Uterus (tissue), 2 donors: ENCODE data around the gene TPRA1.

Experiments
- POLR2A ChIP-seq, 2 donors: fragments of 450-650 bp; IDR thresholded peaks; one replicate each; pipeline ENCODE4 v1.6.1; 2016; ENCODE audit warnings: antibody characterized with exemption in 2 of 2, mild to moderate bottlenecking in 1 of 2, moderate library complexity in 1 of 2
- TF ChIP-seq, protein P1 (sequence below), 4 experiments: fragments of 200-600 bp in 2 of 4; fragments of 450-650 bp in 2 of 4; sonication (generic) in 2 of 4; IDR thresholded peaks; one replicate each; pipeline ENCODE4 v1.5.1; 2016 to 2019; ENCODE audit warnings: antibody characterized with exemption in 4 of 4, mild to moderate bottlenecking in 2 of 4, moderate library complexity in 1 of 4

DNA sequence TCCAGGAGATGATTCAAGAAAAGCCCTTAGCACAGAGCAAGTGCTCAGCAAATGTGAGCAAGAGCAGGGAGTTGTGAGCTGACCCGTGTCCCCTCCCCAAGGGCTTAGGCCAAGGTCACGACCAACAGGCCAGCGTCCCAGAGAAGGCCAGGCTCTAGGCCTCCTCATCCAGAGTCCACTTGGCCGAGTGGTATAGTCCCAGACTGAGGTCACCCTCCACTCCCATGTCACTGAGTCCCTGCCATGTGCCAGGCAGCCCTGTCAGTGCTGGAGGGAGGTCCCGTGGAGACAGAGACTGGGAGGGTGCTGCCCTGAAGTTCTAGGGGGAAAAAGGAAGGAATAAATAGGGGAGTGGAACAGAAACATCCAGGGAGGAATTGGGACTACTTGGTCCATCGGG is 44.0 kb downstream of the TPRA1 start:
- TF ChIP-seq, protein P1, sequence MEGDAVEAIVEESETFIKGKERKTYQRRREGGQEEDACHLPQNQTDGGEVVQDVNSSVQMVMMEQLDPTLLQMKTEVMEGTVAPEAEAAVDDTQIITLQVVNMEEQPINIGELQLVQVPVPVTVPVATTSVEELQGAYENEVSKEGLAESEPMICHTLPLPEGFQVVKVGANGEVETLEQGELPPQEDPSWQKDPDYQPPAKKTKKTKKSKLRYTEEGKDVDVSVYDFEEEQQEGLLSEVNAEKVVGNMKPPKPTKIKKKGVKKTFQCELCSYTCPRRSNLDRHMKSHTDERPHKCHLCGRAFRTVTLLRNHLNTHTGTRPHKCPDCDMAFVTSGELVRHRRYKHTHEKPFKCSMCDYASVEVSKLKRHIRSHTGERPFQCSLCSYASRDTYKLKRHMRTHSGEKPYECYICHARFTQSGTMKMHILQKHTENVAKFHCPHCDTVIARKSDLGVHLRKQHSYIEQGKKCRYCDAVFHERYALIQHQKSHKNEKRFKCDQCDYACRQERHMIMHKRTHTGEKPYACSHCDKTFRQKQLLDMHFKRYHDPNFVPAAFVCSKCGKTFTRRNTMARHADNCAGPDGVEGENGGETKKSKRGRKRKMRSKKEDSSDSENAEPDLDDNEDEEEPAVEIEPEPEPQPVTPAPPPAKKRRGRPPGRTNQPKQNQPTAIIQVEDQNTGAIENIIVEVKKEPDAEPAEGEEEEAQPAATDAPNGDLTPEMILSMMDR (IDR thresholded peaks at IDR 0.05): no peak
- TF ChIP-seq POLR2A (IDR thresholded peaks at IDR 0.05): no peak
